GM21786 (cell line): ENCODE data around the gene PHACTR4.
"Not testable (repeated sequence)": the region's sequence is repeated elsewhere in the genome, so short reads cannot be mapped to it uniquely, and the experiment has no call there.

Experiments used
- ATAC-seq: cut with Tn5 transposase; IDR thresholded peaks from one replicate; pipeline ENCODE4 v1.9.1; 2021; ENCODE audit not compliant: unreplicated experiment

Gene PHACTR4

GRCh38 chr1:28428990-28429520 lies 59.5 kb downstream of the PHACTR4 start:
- ATAC-seq = no peak

- no peak for ATAC-seq
These were observed 66.8 kb downstream of the PHACTR4 start for GRCh38 chr1:28436211-28436769.

- ATAC-seq = no peak
These were observed 67.9 kb downstream of the PHACTR4 start for GRCh38 chr1:28437264-28437923.

GRCh38 chr1:28437924-28438699 lies 68.6 kb downstream of the PHACTR4 start:
- ATAC-seq = peak; percentile 50

GRCh38 chr1:28439320-28439719 lies 69.8 kb downstream of the PHACTR4 start:
- ATAC-seq = no peak

- no peak for ATAC-seq
These were observed 72.1 kb downstream of the PHACTR4 start for GRCh38 chr1:28441674-28442073.

- ATAC-seq = no peak
These were observed 74.0 kb downstream of the PHACTR4 start for GRCh38 chr1:28443550-28443949.

GRCh38 chr1:28447679-28448078 lies 78.1 kb downstream of the PHACTR4 start:
- no peak for ATAC-seq

GRCh38 chr1:28448094-28448611 lies 78.6 kb downstream of the PHACTR4 start:
- ATAC-seq = not testable (repeated sequence)

- no peak for ATAC-seq
These were observed 80.4 kb downstream of the PHACTR4 start for GRCh38 chr1:28449904-28450303.

GRCh38 chr1:28450561-28450960 lies 81.0 kb downstream of the PHACTR4 start:
- no peak for ATAC-seq

- ATAC-seq = no peak
These were observed 81.5 kb downstream of the PHACTR4 start for GRCh38 chr1:28451011-28451410.

GRCh38 chr1:28456078-28456477 lies 86.5 kb downstream of the PHACTR4 start:
- no peak for ATAC-seq

- no peak for ATAC-seq
These were observed 88.1 kb downstream of the PHACTR4 start for GRCh38 chr1:28457678-28458077.

GRCh38 chr1:28458237-28459228 lies 89.0 kb downstream of the PHACTR4 start:
- ATAC-seq = no peak

GRCh38 chr1:28466226-28466778 lies 96.8 kb downstream of the PHACTR4 start:
- ATAC-seq = no peak

- no peak for ATAC-seq
These were observed 100.6 kb downstream of the PHACTR4 start for GRCh38 chr1:28470146-28470545.

- not testable (repeated sequence) for ATAC-seq
These were observed 110.0 kb downstream of the PHACTR4 start for GRCh38 chr1:28479497-28479896.

GRCh38 chr1:28480308-28480707 lies 110.8 kb downstream of the PHACTR4 start:
- no peak for ATAC-seq

GRCh38 chr1:28482138-28482537 lies 112.6 kb downstream of the PHACTR4 start:
- no peak for ATAC-seq
